ENCODE measurements around the gene SLC4A4.

DNA sequence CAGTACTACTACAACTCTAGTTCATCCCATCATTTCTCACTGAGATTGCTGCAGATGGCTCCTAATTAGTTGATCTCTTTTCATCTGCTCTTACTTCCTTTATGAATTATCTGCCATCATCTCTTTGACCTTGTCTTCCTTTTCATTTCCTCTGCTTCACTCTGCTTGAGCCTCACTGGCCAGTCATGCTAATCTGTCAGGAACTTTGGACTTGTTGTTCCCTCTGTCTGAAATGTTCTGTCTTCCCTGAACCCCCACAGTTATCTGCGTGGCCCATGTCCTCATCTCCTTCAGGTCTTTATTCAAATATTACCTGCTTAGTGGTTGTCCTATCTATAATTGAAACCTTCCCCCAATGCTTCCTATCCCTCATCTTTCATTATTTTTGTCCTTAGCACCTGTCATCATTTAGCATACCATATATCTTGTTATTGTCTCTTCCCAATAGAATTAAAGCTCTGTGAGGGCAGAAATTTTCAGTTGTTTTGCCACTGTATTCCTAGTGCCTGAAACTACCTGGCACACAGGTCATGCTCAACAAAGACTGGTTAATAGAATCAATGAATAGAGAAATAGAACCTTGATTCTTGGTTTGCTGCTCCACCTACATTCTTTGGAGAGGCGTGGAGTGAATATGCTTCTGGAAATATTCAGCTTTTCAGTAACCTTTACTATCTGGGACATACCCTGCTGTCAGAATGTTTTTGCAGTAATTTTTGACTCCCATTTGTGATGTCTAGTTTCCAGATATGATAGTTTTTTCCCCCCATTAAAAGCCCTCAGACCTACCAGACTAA, 5.0 kb downstream of the SLC4A4 start:
- no peak for TF ChIP-seq POLR2A (IDR thresholded peaks at IDR 0.05)
- no peak for TF ChIP-seq POLR2AphosphoS5 (IDR thresholded peaks at IDR 0.05)
- no peak for TF ChIP-seq CTCF (IDR thresholded peaks at IDR 0.05)
